HCT116 (cell line): ENCODE results near the gene PPP2R5C. TPM values are rescaled to one million over a fixed set of nuclear protein-coding genes. Genes with fewer than 3 reads are reported as not detected.

Experiments used
- ATAC-seq: fragments of 200-7000 bp; cut with Tn5 transposase; 2 replicates; pipeline ENCODE4 v1.9.1; 2020; ENCODE audit warnings: mild to moderate bottlenecking, moderate library complexity
- BruUV-seq: library from RNA; stranded (reverse); fragments of 400-500 nt; replicated peaks from 2 replicates; lab custom pipeline; 2021; lab: Mats Ljungman, UMichigan
- CTCF ChIA-PET: fragments of 300-600 bp; sonication (Branson Sonifier 250); formaldehyde crosslinking; loops from one replicate; lab custom pipeline; 2021; ENCODE audit warnings: antibody characterized with exemption; lab: Charles Lee
- POLR2A ChIA-PET: fragments of 300-600, 350-600 bp; sonication (Branson Sonifier 250); formaldehyde crosslinking; loops from one replicate; lab custom pipeline; 2021; ENCODE audit warnings: antibody characterized with exemption; lab: Charles Lee
- RAD21 ChIA-PET, 2 experiments: fragments of 300-600 bp; sonication (Branson Sonifier 250); formaldehyde crosslinking; loops; one replicate each; lab custom pipeline; 2023; ENCODE audit warnings: low total read pairs in 2 of 2; ENCODE audit not compliant: uncharacterized antibody in 2 of 2, unreplicated experiment in 2 of 2, low non-redundant PET in 1 of 2; lab: Charles Lee
- DNase-seq: peaks from one replicate; pipeline ENCODE4 v3.0.0-alpha.2; 2010; ENCODE audit warnings: low read depth, low spot score
- H2AFZ ChIP-seq: fragments of 200-600 bp; shearing (Covaris generic), sonication (generic); 2 replicates; pipeline ENCODE4 v1.6.1; 2017; ENCODE audit warnings: low read depth, mixed run types, mixed read lengths, antibody characterized with exemption, low read length; ENCODE audit not compliant: poor library complexity, severe bottlenecking
- H3K27ac ChIP-seq: 2 replicates; pipeline ENCODE4 v1.5.1; 2012; ENCODE audit warnings: low read depth, low read length
- H3K27me3 ChIP-seq: fragments of 200-600 bp; sonication (generic); 2 replicates; pipeline ENCODE4 v1.6.1; 2016; ENCODE audit warnings: mixed run types, low read length, mixed read lengths; ENCODE audit not compliant: insufficient read depth
- H3K36me3 ChIP-seq, 2 experiments: fragments of 200-500 bp in 1 of 2; fragments of 200-600 bp in 1 of 2; sonication (Bioruptor generic) in 1 of 2; sonication (generic) in 1 of 2; 2 replicates each; pipeline versions ENCODE4 v1.5.1 to v1.6.1; 2014 to 2016; ENCODE audit warnings: low read length in 2 of 2, inconsistent platforms in 1 of 2, mixed read lengths in 1 of 2, mixed run types in 1 of 2; ENCODE audit not compliant: insufficient read depth in 2 of 2, control insufficient read depth in 1 of 2
- H3K4me1 ChIP-seq, 2 experiments: fragments of 200-600 bp in 1 of 2; sonication (generic) in 1 of 2; 2 replicates each; pipeline versions ENCODE4 v1.5.1 to v1.6.1; 2012 to 2017; ENCODE audit warnings: low read length in 2 of 2, inconsistent platforms in 1 of 2, mild to moderate bottlenecking in 1 of 2, mixed read lengths in 1 of 2, mixed run types in 1 of 2, moderate library complexity in 1 of 2; ENCODE audit not compliant: insufficient read depth in 2 of 2, control insufficient read depth in 1 of 2
- H3K4me2 ChIP-seq: fragments of 200-600 bp; sonication (generic); 2 replicates; pipeline ENCODE4 v1.6.1; 2017; ENCODE audit warnings: mixed run types, low read length, mixed read lengths
- H3K4me3 ChIP-seq, 2 experiments: fragments of 200-600 bp in 1 of 2; sonication (generic) in 1 of 2; replicated peaks in 1 of 2; 2 replicates each; pipeline ENCODE4 v1.5.1; 2011 to 2016; ENCODE audit warnings: low read length in 2 of 2, control low read depth in 1 of 2, low read depth in 1 of 2, mild to moderate bottlenecking in 1 of 2, mixed read lengths in 1 of 2, mixed run types in 1 of 2
- H3K79me2 ChIP-seq: fragments of 200-600 bp; sonication (generic); 2 replicates; pipeline ENCODE4 v1.6.1; 2017; ENCODE audit warnings: mild to moderate bottlenecking, mixed run types, low read length, moderate library complexity, mixed read lengths; ENCODE audit not compliant: insufficient read depth
- H3K9ac ChIP-seq: fragments of 200-600 bp; sonication (generic); 2 replicates; pipeline ENCODE4 v1.6.1; 2016; ENCODE audit warnings: low read length, mixed read lengths
- H3K9me2 ChIP-seq: fragments of 200-600 bp; sonication (generic), shearing (Covaris generic); 2 replicates; pipeline ENCODE4 v1.6.1; 2017; ENCODE audit warnings: mixed run types, mild to moderate bottlenecking, moderate library complexity; ENCODE audit not compliant: insufficient read depth
- H3K9me3 ChIP-seq, 2 experiments: fragments of 200-500 bp in 1 of 2; fragments of 200-600 bp in 1 of 2; sonication (Bioruptor generic) in 1 of 2; sonication (generic) in 1 of 2; 2 replicates each; pipeline ENCODE4 v1.6.1; 2014 to 2017; ENCODE audit warnings: low read length in 2 of 2, mixed read lengths in 2 of 2, inconsistent platforms in 1 of 2, low read depth in 1 of 2, mild to moderate bottlenecking in 1 of 2, mixed run types in 1 of 2, moderate library complexity in 1 of 2; ENCODE audit not compliant: control insufficient read depth in 1 of 2, insufficient read depth in 1 of 2
- H4K20me1 ChIP-seq: fragments of 200-600 bp; sonication (generic), shearing (Covaris generic); 2 replicates; pipeline ENCODE4 v1.6.1; 2017; ENCODE audit warnings: mixed run types, mild to moderate bottlenecking, moderate library complexity; ENCODE audit not compliant: insufficient read depth
- ATF3 ChIP-seq: IDR thresholded peaks from 2 replicates; pipeline ENCODE4 v1.6.1; 2012
- CEBPB ChIP-seq: IDR thresholded peaks from 2 replicates; pipeline ENCODE4 v1.6.1; 2012; ENCODE audit warnings: low read depth
- CTCF ChIP-seq, 3 experiments: fragments of 200-600 bp in 1 of 3; sonication (generic) in 1 of 3; IDR thresholded peaks in 2 of 3; conservative IDR thresholded peaks in 1 of 3; 2 replicates each; pipeline ENCODE4 v1.5.1; 2012 to 2017; ENCODE audit warnings: low read depth in 2 of 3, low read length in 2 of 3, antibody characterized with exemption in 1 of 3, borderline replicate concordance in 1 of 3, control low read depth in 1 of 3, mild to moderate bottlenecking in 1 of 3, mixed read lengths in 1 of 3, mixed run types in 1 of 3, moderate library complexity in 1 of 3; ENCODE audit not compliant: insufficient read depth in 1 of 3
- EGR1 ChIP-seq: IDR thresholded peaks from 2 replicates; pipeline ENCODE4 v1.6.1; 2012; ENCODE audit warnings: low read depth
- EZH2 ChIP-seq: fragments of 200-600 bp; sonication (generic); IDR thresholded peaks from 2 replicates; pipeline ENCODE4 v1.6.1; 2017; ENCODE audit warnings: antibody characterized with exemption, mixed run types
- EZH2phosphoT487 ChIP-seq: fragments of 200-600 bp; IDR thresholded peaks from 2 replicates; pipeline ENCODE4 v1.6.1; 2018; ENCODE audit warnings: antibody characterized with exemption, borderline replicate concordance
- POLR2A ChIP-seq: IDR thresholded peaks from 2 replicates; pipeline ENCODE4 v1.7.0; 2011; ENCODE audit warnings: borderline replicate concordance; ENCODE audit not compliant: insufficient read depth, insufficient read length; ENCODE audit errors: extremely low read depth
- POLR2AphosphoS5 ChIP-seq: IDR thresholded peaks from 2 replicates; pipeline ENCODE4 v1.6.1; 2011; ENCODE audit warnings: mild to moderate bottlenecking, low read depth, low read length, moderate library complexity
- REST ChIP-seq: IDR thresholded peaks from 2 replicates; pipeline ENCODE4 v1.6.1; 2012; ENCODE audit warnings: low read depth
- SP1 ChIP-seq: IDR thresholded peaks from 2 replicates; pipeline ENCODE4 v1.6.1; 2012; ENCODE audit warnings: low read depth
- TCF7L2 ChIP-seq: IDR thresholded peaks from 2 replicates; pipeline ENCODE4 v1.7.0; 2011; ENCODE audit warnings: borderline replicate concordance, inconsistent platforms; ENCODE audit not compliant: insufficient read depth, insufficient read length; ENCODE audit errors: extremely low read depth
- YY1 ChIP-seq: IDR thresholded peaks from 2 replicates; pipeline ENCODE4 v1.6.1; 2011; ENCODE audit warnings: low read length, low read depth, moderate library complexity, mild to moderate bottlenecking; ENCODE audit not compliant: insufficient replicate concordance; ENCODE audit errors: extremely low read depth
- ZBTB33 ChIP-seq: IDR thresholded peaks from 2 replicates; pipeline ENCODE4 v1.6.1; 2011; ENCODE audit warnings: mild to moderate bottlenecking, low read length, moderate library complexity; ENCODE audit not compliant: insufficient replicate concordance; ENCODE audit errors: extremely low read depth
- ZNF274 ChIP-seq: fragments of 200-500 bp; sonication (Bioruptor generic); IDR thresholded peaks from 2 replicates; pipeline ENCODE4 v1.6.1; 2014; ENCODE audit warnings: mild to moderate bottlenecking, low read depth, low read length, inconsistent platforms
- intact Hi-C: fragments of 100-400 bp; cut with micrococcal nuclease; formaldehyde crosslinking; loops from 2 replicates; pipeline ENCODE4 v1.10.0; 2022
- total RNA-seq: library from RNA; stranded (reverse); gene quantifications from one replicate; pipeline ENCODE4 v1.2.1, GENCODE V29; 2021; ENCODE audit not compliant: unreplicated experiment

The PPP2R5C gene
- total RNA-seq, 1 experiment from 2014 or later, result 117 TPM

GRCh38 chr14:101817501-101818001 lies 56.0 kb downstream of the PPP2R5C start (continued):
- TF ChIP-seq REST (no peak), EGR1 (no peak), ZNF274 (no peak), TCF7L2 (no peak)

- Histone ChIP-seq H4K20me1 (0 out of 2 replicates have a peak, but pooled peaks cover 8% of the 10 kb centered on the region), H3K4me1 (no peaks in the 10 kb centered on the region), H3K9me2 (no peaks in the 10 kb centered on the region), H3K4me3 (no peak overlapping the region), H3K4me2 (no peak overlapping the region), H3K36me3 (no peaks in the 10 kb centered on the region), H3K27ac (no peak overlapping the region), H3K9me3 (no peaks in the 10 kb centered on the region), H3K27me3 (no peaks in the 10 kb centered on the region), H3K79me2 (peaks cover 95% of the 10 kb centered on the region), H3K9ac (no peak overlapping the region), H2AFZ (no peak overlapping the region)
- no TSS peak for BruUV-seq
- POLR2A ChIA-PET, result no interaction called here
- DNase-seq, result no peak
- intact Hi-C loops, result no loop called here
- CTCF ChIA-PET, result no interaction called here
- ATAC-seq, result no peak
- RAD21 ChIA-PET, result no interaction called here
- TF ChIP-seq POLR2A (no peak), EZH2 (no peak), YY1 (no peak), POLR2AphosphoS5 (no peak), ATF3 (no peak), EGR1 (no peak), ZBTB33 (no peak), SP1 (no peak), EZH2phosphoT487 (no peak), CTCF (IDR thresholded peaks at IDR 0.05 in 2 of 3, conservative IDR thresholded peaks at IDR 0.05 in 1 of 3; ENCODE audit: borderline replicate concordance in 1 of 3, insufficient read depth in 1 of 3, low read depth in 2 of 3, low read length in 2 of 3) (no peak), CEBPB (no peak)
Observed at GRCh38 chr14:101819251-101819990, 57.9 kb downstream of the PPP2R5C start.
